Measurements from ENCODE around the gene METTL9.
A peak's percentile ranks its signal among the peaks of the same experiment; 100 is the strongest.
"Not testable (repeated sequence)": the region's sequence is repeated elsewhere in the genome, so short reads cannot be mapped to it uniquely, and the experiment has no call there.

METTL9 gene

DNA sequence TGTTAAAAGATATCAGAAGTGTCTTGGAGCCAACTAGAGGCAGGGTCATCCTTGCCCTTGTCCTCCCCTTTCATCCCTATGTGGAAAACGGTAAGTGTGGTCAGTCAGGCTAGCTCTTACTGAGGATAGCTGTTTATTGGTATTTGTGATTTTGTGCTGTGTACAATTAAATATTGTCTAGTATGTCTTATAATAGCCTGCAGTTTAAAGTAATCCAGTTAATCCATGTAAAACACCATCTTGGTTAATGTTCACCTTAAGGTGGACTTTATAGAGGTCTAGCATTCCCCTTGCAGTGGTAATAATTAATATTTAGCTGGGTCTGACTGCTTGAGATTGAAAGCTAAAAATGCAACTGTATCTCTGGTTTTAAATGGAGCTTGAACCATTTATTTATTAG is 25.6 kb downstream of the METTL9 start:
- Histone ChIP-seq H3K4me3 (peak overlapping the region in 3 of 10 experiments; percentile 12 to 50 (median 34); a peak in 2 of 20 replicates), H3K9me3 (replicated peaks in 1 of 11) (peaks cover 0 to 26% (median 24%) of the 10 kb centered on the region in 11 experiments; a peak in 20 of 22 replicates), H3K9ac (peak overlapping the region in 8 of 11 experiments; percentile 2 to 71 (median 50); a peak in 9 of 22 replicates), H3K4me2 (peak overlapping the region in 10 of 11 experiments; percentile 74 to 99 (median 88); a peak in 16 of 22 replicates), H3K27me3 (no peaks in the 10 kb centered on the region), H4K20me1 (peaks cover 0 to 100% (median 40%) of the 10 kb centered on the region in 11 experiments; a peak in 18 of 22 replicates), H3K36me3 (peaks cover 90 to 100% (median 98%) of the 10 kb centered on the region in 11 experiments), H3K4me1 (peaks cover 26 to 100% (median 90%) of the 10 kb centered on the region in 10 experiments), H3K27ac (peak overlapping the region in 10 of 11 experiments; percentile 71 to 91 (median 86); a peak in 19 of 22 replicates)
- TF ChIP-seq Cebpa-rat (IDR thresholded peaks at IDR 0.05) = no peak

DNA sequence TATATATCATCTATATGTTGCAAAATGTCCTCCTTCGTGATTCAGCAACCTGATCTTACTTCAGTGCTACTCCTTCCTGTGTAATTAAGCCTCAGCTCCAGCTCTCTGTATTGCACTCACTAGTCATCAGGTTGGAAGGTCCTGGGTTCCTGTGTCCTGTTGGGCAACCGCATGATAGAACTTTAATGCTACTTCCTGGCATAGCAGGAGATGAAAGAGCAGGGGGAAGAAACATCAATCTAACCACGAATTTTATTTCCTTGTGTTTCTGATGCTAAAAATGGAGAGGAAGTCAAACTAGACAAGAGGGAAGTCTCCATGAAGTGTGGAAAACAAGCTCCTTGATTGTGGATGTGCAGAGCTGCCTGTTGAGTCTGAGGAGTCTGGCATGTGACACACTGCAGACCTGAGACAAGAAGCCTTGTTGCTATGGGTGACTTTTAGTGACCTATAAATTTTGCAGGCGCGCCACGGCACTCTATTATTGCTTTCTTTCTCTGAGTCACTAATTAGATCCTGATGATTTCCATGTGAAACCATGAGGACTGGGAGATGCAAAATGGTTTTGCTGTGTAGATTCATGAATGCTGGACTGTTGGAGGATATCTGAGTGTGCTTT is 27.4 kb downstream of the METTL9 start:
- H3K36me3 ChIP-seq = peaks cover 85 to 100% (median 96%) of the 10 kb centered on the region in 11 experiments
- peaks cover 0 to 100% (median 27%) of the 10 kb centered on the region in 11 experiments; a peak in 16 of 22 replicates for H4K20me1 ChIP-seq
- peak in 9 of 11 experiments; percentile 89 to 98 (median 95); a peak in 18 of 22 replicates for TF ChIP-seq Cebpa-rat (IDR thresholded peaks at IDR 0.05)
- H3K4me3 ChIP-seq = peak overlapping the region in 6 of 10 experiments; percentile 3 to 33 (median 18); a peak in 4 of 20 replicates
- H3K9ac ChIP-seq = peak overlapping the region; percentile 27 to 78 (median 67); a peak in 20 of 22 replicates
- peak overlapping the region; percentile 68 to 99 (median 87) for H3K4me2 ChIP-seq
- peaks cover 0 to 31% (median 26%) of the 10 kb centered on the region in 11 experiments; a peak in 20 of 22 replicates for H3K9me3 ChIP-seq (replicated peaks in 1 of 11)
- H3K27me3 ChIP-seq = no peaks in the 10 kb centered on the region
- H3K27ac ChIP-seq = peak overlapping the region; percentile 20 to 91 (median 86); a peak in 21 of 22 replicates
- H3K4me1 ChIP-seq = peaks cover 26 to 100% (median 75%) of the 10 kb centered on the region in 10 experiments

DNA sequence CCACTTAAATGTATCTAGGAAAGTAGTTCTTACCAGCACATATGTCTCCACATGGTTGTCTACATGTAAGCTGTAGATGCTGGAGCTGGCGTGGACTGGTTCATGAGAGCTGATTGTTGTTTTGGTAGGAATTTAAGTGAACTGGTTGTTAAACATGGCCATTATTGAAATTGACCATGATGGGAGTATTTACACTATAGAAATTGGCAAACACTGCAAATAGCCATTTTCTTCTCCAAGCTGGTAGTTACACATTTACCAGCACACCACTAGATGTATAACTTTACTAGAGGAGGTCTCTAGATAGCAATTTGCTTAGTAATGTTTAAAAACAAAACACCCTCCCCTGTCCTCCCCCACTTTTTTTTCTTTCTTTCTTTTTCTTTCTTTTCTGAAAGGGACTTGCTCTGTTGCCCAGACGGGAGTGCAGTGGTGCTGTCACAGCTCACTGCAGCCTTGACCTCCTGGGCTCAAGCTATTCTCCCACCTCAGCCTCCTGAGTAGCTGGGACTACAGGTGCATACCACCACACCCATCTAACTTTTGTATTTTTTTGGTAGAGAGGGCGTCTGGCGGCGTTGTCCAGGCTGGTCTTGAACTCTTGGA is 28.8 kb downstream of the METTL9 start:
- Histone ChIP-seq H3K27ac (peak overlapping the region in 10 of 11 experiments; percentile 71 to 91 (median 86); a peak in 18 of 22 replicates), H3K4me2 (peak overlapping the region in 7 of 11 experiments; percentile 18 to 99 (median 95); a peak in 11 of 22 replicates), H3K36me3 (peaks cover 86 to 100% (median 96%) of the 10 kb centered on the region in 11 experiments), H3K4me1 (peaks cover 26 to 100% (median 68%) of the 10 kb centered on the region in 10 experiments), H3K9ac (peak overlapping the region in 1 of 11 experiments; percentile 19; a peak in 2 of 22 replicates), H3K4me3 (0 out of 20 replicates have a peak overlapping the region, but pooled peaks of 1 of the 10 experiments have one; percentile 6), H3K27me3 (no peaks in the 10 kb centered on the region), H4K20me1 (peaks cover 0 to 100% (median 28%) of the 10 kb centered on the region in 11 experiments; a peak in 14 of 22 replicates), H3K9me3 (replicated peaks in 1 of 11) (peaks cover 0 to 31% (median 26%) of the 10 kb centered on the region in 11 experiments; a peak in 20 of 22 replicates)
- no peak for TF ChIP-seq Cebpa-rat (IDR thresholded peaks at IDR 0.05)

DNA sequence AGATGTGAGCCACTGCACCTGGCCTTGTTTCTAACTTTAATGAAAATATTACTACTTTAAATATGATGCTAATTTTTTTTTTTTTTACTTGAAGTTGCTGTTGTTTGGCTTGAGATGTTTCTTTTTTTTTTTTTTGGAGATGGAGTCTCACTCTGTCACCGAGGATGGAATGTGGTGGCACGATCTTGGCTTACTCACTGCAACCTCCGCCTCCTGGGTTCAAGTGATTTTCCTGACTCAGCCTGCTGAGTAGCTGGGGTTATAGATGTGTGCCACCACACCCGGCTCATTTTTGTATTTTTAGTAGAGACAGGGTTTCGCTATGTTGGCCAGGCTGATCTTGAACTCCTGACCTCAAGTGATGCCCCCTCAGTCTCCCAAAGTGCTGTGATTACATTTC is 29.4 kb downstream of the METTL9 start:
- H3K27me3 ChIP-seq = no peaks in the 10 kb centered on the region
- peak overlapping the region in 2 of 10 experiments; percentile 1 to 2; a peak in 1 of 20 replicates for H3K4me3 ChIP-seq
- H4K20me1 ChIP-seq = peaks cover 0 to 100% (median 29%) of the 10 kb centered on the region in 11 experiments; a peak in 13 of 22 replicates
- peaks cover 26 to 100% (median 65%) of the 10 kb centered on the region in 10 experiments for H3K4me1 ChIP-seq
- peaks cover 85 to 100% (median 96%) of the 10 kb centered on the region in 11 experiments for H3K36me3 ChIP-seq
- peak overlapping the region in 4 of 11 experiments; percentile 95 to 99 (median 97); a peak in 8 of 22 replicates for H3K4me2 ChIP-seq
- H3K9me3 ChIP-seq (replicated peaks in 1 of 11) = peaks cover 0 to 31% (median 26%) of the 10 kb centered on the region in 11 experiments; a peak in 20 of 22 replicates
- H3K9ac ChIP-seq = no peak overlapping the region
- peak overlapping the region in 10 of 11 experiments; percentile 18 to 89 (median 86); a peak in 16 of 22 replicates for H3K27ac ChIP-seq
- TF ChIP-seq Cebpa-rat (IDR thresholded peaks at IDR 0.05) = no peak

DNA sequence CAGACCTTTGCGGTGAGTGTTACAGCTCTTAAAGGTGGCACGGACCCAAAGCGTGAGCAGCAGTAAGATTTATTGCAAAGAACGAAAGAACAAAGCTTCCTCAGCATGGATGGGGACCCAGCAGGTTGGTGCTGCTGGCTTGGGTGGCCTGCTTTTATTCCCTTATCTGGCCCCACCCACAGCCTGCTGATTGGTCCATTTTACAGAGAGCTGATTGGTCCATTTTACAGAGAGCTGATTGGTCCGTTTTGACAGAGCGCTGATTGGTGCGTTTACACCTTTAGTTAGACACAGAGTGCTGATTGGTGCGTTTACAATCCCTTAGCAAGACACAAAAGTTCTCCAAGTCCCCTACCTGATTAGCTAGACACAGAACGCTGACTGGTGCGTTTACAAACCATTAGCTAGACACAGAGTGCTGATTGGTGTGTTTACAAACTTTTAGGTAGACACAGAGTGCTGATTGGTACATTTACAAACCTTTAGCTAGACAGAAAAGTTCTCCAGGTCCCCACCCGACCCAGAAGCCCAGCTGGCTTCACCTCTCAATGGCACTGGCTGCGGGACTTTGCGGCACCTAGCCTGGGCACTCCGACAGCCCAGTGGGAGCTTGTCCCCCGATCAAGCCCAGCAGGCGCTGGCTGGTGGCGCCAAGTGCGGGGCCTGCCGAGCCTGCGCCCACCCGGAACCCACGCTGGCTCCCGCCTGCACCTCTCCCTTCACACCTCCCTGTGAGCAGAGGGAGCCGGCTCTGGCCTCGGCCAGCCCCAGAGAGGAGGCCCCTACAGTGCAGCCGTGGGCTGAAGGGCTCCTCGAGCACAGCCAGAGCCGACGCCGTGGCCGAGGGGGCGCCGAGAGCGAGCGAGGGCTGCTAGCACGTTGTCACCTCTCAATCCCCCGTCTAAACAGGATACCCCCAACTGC is 30.5 kb downstream of the METTL9 start:
- H4K20me1 ChIP-seq = peaks cover 0 to 100% (median 40%) of the 10 kb centered on the region in 11 experiments; a peak in 14 of 22 replicates
- peak overlapping the region in 9 of 11 experiments; percentile 22 to 89 (median 86); a peak in 16 of 22 replicates for H3K27ac ChIP-seq
- H3K4me2 ChIP-seq = peak overlapping the region in 5 of 11 experiments; percentile 30 to 99 (median 97); a peak in 8 of 22 replicates
- not testable (repeated sequence) for H3K27me3 ChIP-seq
- H3K9ac ChIP-seq = peak overlapping the region in 1 of 11 experiments; percentile 38; a peak in 1 of 22 replicates
- peaks cover 26 to 100% (median 57%) of the 10 kb centered on the region in 10 experiments for H3K4me1 ChIP-seq
- peak overlapping the region in 3 of 10 experiments; percentile 1 to 16 (median 2); a peak in 3 of 20 replicates for H3K4me3 ChIP-seq
- peaks cover 0 to 31% (median 26%) of the 10 kb centered on the region in 11 experiments; a peak in 20 of 22 replicates for H3K9me3 ChIP-seq (replicated peaks in 1 of 11)
- peaks cover 85 to 100% (median 96%) of the 10 kb centered on the region in 11 experiments for H3K36me3 ChIP-seq

DNA sequence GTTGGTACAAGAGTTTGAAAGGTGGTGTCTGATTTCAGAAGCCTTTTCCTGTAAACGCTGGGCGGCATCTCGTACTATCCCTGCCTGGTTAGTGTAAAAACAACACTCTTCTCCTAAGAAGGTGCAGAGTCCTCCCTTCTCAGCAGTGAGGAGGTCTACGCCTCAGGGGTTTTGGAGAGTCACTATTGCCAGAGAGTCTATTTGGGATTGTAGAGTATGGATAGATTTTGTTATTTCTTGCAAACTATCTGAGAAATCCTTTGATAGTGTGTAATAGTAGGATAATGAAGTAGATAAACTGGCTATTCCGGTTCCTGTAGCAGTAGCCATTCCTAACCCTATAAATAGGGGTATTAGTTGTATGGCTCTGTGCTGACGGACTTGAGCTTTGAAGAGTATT is 31.5 kb downstream of the METTL9 start:
- H3K4me3 ChIP-seq, H3K27me3 ChIP-seq: not testable (repeated sequence)
- H3K4me1 ChIP-seq = peaks cover 18 to 100% (median 52%) of the 10 kb centered on the region in 10 experiments
- H3K9me3 ChIP-seq (replicated peaks in 1 of 11) = peaks cover 0 to 34% (median 26%) of the 10 kb centered on the region in 11 experiments; a peak in 20 of 22 replicates
- H4K20me1 ChIP-seq = peaks cover 0 to 100% (median 48%) of the 10 kb centered on the region in 11 experiments; a peak in 14 of 22 replicates
- peaks cover 85 to 100% (median 96%) of the 10 kb centered on the region in 11 experiments for H3K36me3 ChIP-seq
- H3K9ac ChIP-seq = peak overlapping the region in 1 of 11 experiments; percentile 38; a peak in 1 of 22 replicates
- peak overlapping the region in 6 of 11 experiments; percentile 30 to 87 (median 76); a peak in 8 of 22 replicates for H3K27ac ChIP-seq
- H3K4me2 ChIP-seq = peak overlapping the region in 4 of 11 experiments; percentile 26 to 99 (median 97); a peak in 7 of 22 replicates

DNA sequence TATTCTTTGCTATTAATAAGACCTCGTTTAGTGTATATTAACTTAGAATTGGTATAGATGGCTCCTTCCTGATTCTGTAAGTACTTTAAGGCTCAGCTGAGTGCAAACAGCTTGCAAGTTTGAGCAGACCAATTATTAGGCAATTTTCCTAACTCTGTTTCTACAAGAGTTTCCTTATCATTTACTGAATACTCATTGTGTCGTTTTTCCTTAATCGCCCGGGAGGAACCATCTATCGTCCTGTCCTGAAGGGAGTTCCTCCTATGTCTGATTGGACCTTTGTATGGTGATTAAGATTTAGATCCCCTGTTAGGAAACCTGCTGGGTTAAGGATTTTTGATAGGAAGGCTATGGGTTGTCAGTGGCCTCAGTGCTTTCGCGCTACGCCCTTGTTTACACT is 32.0 kb downstream of the METTL9 start:
- Histone ChIP-seq H3K27ac (peak overlapping the region in 4 of 11 experiments; percentile 40 to 86 (median 57); a peak in 7 of 22 replicates), H3K9ac (peak overlapping the region in 3 of 11 experiments; percentile 35 to 49 (median 42); a peak in 4 of 22 replicates), H3K4me1 (peaks cover 13 to 100% (median 50%) of the 10 kb centered on the region in 10 experiments), H4K20me1 (peaks cover 0 to 100% (median 53%) of the 10 kb centered on the region in 11 experiments; a peak in 16 of 22 replicates), H3K36me3 (peaks cover 87 to 100% (median 97%) of the 10 kb centered on the region in 11 experiments), H3K9me3 (replicated peaks in 1 of 11) (peaks cover 0 to 39% (median 26%) of the 10 kb centered on the region in 11 experiments; a peak in 20 of 22 replicates), H3K4me2 (peak overlapping the region in 3 of 11 experiments; percentile 97 to 99 (median 97); a peak in 6 of 22 replicates)
- not testable (repeated sequence) for H3K4me3 ChIP-seq, H3K27me3 ChIP-seq

DNA sequence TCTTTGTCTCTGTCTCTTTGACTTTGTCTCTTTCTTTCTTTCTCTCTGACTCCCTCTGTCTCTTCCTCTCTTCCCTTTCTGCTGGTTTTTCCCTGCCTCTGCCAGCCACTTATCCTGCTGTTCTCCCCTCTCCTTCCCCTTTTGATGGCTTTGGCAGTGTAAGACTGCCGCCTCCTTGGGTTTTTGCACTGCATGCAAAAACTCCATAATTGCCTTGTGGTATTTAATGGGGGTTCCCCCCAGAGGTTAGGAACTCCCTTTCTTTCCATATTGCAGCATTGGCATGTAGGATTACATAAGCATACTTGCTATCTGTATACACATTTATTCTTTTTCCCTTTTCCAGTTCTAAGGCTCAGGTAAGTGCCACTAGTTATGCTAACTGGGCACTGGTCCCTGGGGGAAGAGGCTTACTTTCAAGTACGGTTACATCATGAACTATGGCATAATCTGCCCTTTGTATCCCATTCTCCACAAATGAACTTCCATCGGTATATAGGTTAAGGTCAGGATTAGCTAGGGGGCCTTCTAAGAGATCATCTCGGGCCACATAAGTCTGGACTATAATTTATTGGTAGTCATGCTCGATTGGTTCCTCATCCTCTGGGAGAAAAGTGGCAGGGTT is 32.7 kb downstream of the METTL9 start:
- H3K9ac ChIP-seq = peak overlapping the region in 3 of 11 experiments; percentile 35 to 49 (median 42); a peak in 4 of 22 replicates
- peak overlapping the region in 4 of 11 experiments; percentile 40 to 86 (median 57); a peak in 6 of 22 replicates for H3K27ac ChIP-seq
- H3K27me3 ChIP-seq, H3K4me3 ChIP-seq: not testable (repeated sequence)
- H3K4me2 ChIP-seq = peak overlapping the region in 3 of 11 experiments; percentile 97 to 99 (median 97); a peak in 6 of 22 replicates
- peaks cover 6 to 100% (median 50%) of the 10 kb centered on the region in 10 experiments for H3K4me1 ChIP-seq
- H4K20me1 ChIP-seq = peaks cover 0 to 100% (median 60%) of the 10 kb centered on the region in 11 experiments; a peak in 16 of 22 replicates
- peaks cover 0 to 43% (median 26%) of the 10 kb centered on the region in 11 experiments; a peak in 20 of 22 replicates for H3K9me3 ChIP-seq (replicated peaks in 1 of 11)
- peaks cover 88 to 100% (median 100%) of the 10 kb centered on the region in 11 experiments for H3K36me3 ChIP-seq
